Mammary epithelial cell (primary cell): ENCODE results near the gene PACS1.

Experiments used
- CTCF ChIP-seq, 2 donors: IDR thresholded peaks in 1 of 2; conservative IDR thresholded peaks in 1 of 2; 2 replicates each; pipeline ENCODE4 v1.5.1; 2011 to 2012; ENCODE audit warnings: inconsistent platforms in 2 of 2, low read length in 2 of 2, mild to moderate bottlenecking in 2 of 2, control low read depth in 1 of 2, low read depth in 1 of 2; ENCODE audit not compliant: insufficient read depth in 1 of 2; ENCODE audit errors: extremely low read depth in 1 of 2
- EZH2 ChIP-seq: IDR thresholded peaks from 2 replicates; pipeline ENCODE4 v1.6.1; 2012; ENCODE audit warnings: low read length, inconsistent platforms, borderline replicate concordance

GRCh38 chr11:66172146-66172545 lies 102.1 kb downstream of the PACS1 start:
- TF ChIP-seq EZH2 (no peak), CTCF (conservative IDR thresholded peaks at IDR 0.05 in 1 of 2, IDR thresholded peaks at IDR 0.05 in 1 of 2; ENCODE audit: extremely low read depth in 1 of 2, insufficient read depth in 1 of 2, low read depth in 1 of 2, low read length in 2 of 2) (no peak)
